WTC11 (cell line): Measurements from ENCODE around the gene RALA.

ENCODE experiments used
- FOXK1 ChIP-seq: sonication (generic); formaldehyde crosslinking; IDR thresholded peaks from 2 replicates; pipeline ENCODE4 v1.8.0; 2022; ENCODE audit warnings: mild to moderate bottlenecking, moderate library complexity, missing genetic modification reagents
- JUN ChIP-seq: sonication (generic); formaldehyde crosslinking; IDR thresholded peaks from 2 replicates; pipeline ENCODE4 v1.8.0; 2023; ENCODE audit warnings: mild to moderate bottlenecking, missing genetic modification reagents
- KAT7 ChIP-seq: sonication (generic); formaldehyde crosslinking; IDR thresholded peaks from 2 replicates; pipeline ENCODE4 v1.8.1; 2023; ENCODE audit warnings: missing genetic modification reagents, mild to moderate bottlenecking, borderline replicate concordance
- ZNF317 ChIP-seq: sonication (generic); formaldehyde crosslinking; IDR thresholded peaks from 2 replicates; pipeline ENCODE4 v1.8.1; 2023; ENCODE audit warnings: low read depth, mild to moderate bottlenecking, moderate library complexity, missing genetic modification reagents, borderline replicate concordance
- ZNF416 ChIP-seq: fragments of 250-450 bp; sonication (Bioruptor Pico); IDR thresholded peaks from 2 replicates; pipeline ENCODE4 v1.9.0; 2021; ENCODE audit warnings: mild to moderate bottlenecking, inconsistent platforms
- TF ChIP-seq, protein P1 (sequence below): sonication (generic); formaldehyde crosslinking; IDR thresholded peaks from 2 replicates; pipeline ENCODE4 v1.8.1; 2023; ENCODE audit warnings: mild to moderate bottlenecking, missing genetic modification reagents
- TF ChIP-seq, protein P2 (sequence below): sonication (generic); formaldehyde crosslinking; IDR thresholded peaks from 2 replicates; pipeline ENCODE4 v1.8.0; 2022; ENCODE audit warnings: missing genetic modification reagents
- TF ChIP-seq, protein P3 (sequence below): fragments of 200-600 bp; IDR thresholded peaks from 2 replicates; pipeline ENCODE4 v1.8.0; 2022; ENCODE audit warnings: antibody characterized with exemption
- TF ChIP-seq, protein P4 (sequence below): sonication (generic); formaldehyde crosslinking; IDR thresholded peaks from 2 replicates; pipeline ENCODE4 v1.8.1; 2023; ENCODE audit warnings: mild to moderate bottlenecking, missing genetic modification reagents, moderate library complexity
- TF ChIP-seq, protein P5 (sequence below): sonication (generic); formaldehyde crosslinking; IDR thresholded peaks from 2 replicates; pipeline ENCODE4 v1.8.0; 2022; ENCODE audit warnings: mild to moderate bottlenecking, missing genetic modification reagents

DNA sequence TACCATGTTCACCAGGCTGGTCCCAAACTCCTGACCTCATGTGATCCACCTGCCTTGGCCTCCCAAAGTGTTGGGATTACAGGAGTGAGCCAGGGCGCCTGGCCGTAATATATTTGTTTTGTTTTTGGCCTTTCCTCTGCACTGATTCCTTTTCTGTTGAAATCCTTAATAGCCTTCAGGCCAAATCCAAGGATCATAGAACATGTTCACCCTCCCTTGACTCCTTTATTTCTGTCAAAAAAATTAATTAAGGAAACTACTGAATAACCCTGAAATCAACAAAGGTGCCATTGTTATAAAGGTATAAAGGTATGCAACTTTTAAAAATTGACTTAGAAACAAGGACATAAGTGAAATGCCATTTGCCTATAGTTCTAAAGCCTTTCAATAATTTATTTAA, 15.5 kb upstream of the RALA start:
- TF ChIP-seq ZNF317 (no peak), FOXK1 (CRISPR knock-in tag) (no peak), KAT7 (CRISPR knock-in tag) (no peak), JUN (no peak), ZNF416 (CRISPR knock-in tag) (no peak)
- TF ChIP-seq, protein P1, sequence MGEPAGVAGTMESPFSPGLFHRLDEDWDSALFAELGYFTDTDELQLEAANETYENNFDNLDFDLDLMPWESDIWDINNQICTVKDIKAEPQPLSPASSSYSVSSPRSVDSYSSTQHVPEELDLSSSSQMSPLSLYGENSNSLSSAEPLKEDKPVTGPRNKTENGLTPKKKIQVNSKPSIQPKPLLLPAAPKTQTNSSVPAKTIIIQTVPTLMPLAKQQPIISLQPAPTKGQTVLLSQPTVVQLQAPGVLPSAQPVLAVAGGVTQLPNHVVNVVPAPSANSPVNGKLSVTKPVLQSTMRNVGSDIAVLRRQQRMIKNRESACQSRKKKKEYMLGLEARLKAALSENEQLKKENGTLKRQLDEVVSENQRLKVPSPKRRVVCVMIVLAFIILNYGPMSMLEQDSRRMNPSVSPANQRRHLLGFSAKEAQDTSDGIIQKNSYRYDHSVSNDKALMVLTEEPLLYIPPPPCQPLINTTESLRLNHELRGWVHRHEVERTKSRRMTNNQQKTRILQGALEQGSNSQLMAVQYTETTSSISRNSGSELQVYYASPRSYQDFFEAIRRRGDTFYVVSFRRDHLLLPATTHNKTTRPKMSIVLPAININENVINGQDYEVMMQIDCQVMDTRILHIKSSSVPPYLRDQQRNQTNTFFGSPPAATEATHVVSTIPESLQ = no peak
- TF ChIP-seq, protein P2, sequence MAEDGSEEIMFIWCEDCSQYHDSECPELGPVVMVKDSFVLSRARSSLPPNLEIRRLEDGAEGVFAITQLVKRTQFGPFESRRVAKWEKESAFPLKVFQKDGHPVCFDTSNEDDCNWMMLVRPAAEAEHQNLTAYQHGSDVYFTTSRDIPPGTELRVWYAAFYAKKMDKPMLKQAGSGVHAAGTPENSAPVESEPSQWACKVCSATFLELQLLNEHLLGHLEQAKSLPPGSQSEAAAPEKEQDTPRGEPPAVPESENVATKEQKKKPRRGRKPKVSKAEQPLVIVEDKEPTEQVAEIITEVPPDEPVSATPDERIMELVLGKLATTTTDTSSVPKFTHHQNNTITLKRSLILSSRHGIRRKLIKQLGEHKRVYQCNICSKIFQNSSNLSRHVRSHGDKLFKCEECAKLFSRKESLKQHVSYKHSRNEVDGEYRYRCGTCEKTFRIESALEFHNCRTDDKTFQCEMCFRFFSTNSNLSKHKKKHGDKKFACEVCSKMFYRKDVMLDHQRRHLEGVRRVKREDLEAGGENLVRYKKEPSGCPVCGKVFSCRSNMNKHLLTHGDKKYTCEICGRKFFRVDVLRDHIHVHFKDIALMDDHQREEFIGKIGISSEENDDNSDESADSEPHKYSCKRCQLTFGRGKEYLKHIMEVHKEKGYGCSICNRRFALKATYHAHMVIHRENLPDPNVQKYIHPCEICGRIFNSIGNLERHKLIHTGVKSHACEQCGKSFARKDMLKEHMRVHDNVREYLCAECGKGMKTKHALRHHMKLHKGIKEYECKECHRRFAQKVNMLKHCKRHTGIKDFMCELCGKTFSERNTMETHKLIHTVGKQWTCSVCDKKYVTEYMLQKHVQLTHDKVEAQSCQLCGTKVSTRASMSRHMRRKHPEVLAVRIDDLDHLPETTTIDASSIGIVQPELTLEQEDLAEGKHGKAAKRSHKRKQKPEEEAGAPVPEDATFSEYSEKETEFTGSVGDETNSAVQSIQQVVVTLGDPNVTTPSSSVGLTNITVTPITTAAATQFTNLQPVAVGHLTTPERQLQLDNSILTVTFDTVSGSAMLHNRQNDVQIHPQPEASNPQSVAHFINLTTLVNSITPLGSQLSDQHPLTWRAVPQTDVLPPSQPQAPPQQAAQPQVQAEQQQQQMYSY (CRISPR knock-in tag) = no peak
- TF ChIP-seq, protein P3, sequence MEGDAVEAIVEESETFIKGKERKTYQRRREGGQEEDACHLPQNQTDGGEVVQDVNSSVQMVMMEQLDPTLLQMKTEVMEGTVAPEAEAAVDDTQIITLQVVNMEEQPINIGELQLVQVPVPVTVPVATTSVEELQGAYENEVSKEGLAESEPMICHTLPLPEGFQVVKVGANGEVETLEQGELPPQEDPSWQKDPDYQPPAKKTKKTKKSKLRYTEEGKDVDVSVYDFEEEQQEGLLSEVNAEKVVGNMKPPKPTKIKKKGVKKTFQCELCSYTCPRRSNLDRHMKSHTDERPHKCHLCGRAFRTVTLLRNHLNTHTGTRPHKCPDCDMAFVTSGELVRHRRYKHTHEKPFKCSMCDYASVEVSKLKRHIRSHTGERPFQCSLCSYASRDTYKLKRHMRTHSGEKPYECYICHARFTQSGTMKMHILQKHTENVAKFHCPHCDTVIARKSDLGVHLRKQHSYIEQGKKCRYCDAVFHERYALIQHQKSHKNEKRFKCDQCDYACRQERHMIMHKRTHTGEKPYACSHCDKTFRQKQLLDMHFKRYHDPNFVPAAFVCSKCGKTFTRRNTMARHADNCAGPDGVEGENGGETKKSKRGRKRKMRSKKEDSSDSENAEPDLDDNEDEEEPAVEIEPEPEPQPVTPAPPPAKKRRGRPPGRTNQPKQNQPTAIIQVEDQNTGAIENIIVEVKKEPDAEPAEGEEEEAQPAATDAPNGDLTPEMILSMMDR = no peak
- TF ChIP-seq, protein P4, sequence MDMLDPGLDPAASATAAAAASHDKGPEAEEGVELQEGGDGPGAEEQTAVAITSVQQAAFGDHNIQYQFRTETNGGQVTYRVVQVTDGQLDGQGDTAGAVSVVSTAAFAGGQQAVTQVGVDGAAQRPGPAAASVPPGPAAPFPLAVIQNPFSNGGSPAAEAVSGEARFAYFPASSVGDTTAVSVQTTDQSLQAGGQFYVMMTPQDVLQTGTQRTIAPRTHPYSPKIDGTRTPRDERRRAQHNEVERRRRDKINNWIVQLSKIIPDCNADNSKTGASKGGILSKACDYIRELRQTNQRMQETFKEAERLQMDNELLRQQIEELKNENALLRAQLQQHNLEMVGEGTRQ (CRISPR knock-in tag) = no peak
- TF ChIP-seq, protein P5, sequence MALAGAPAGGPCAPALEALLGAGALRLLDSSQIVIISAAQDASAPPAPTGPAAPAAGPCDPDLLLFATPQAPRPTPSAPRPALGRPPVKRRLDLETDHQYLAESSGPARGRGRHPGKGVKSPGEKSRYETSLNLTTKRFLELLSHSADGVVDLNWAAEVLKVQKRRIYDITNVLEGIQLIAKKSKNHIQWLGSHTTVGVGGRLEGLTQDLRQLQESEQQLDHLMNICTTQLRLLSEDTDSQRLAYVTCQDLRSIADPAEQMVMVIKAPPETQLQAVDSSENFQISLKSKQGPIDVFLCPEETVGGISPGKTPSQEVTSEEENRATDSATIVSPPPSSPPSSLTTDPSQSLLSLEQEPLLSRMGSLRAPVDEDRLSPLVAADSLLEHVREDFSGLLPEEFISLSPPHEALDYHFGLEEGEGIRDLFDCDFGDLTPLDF (CRISPR knock-in tag) = no peak
